SIG-M5 treated with dmso at 0.1 percent for 504 hours (cell line): ENCODE measurements around the gene RNF214.
"Not testable (repeated sequence)": the region's sequence is repeated elsewhere in the genome, so short reads cannot be mapped to it uniquely, and the experiment has no call there.

Source experiments
- DNase-seq: peaks from one replicate; lab custom pipeline; 2025; ENCODE audit not compliant: unreplicated experiment; lab: John Stamatoyannopoulos, UW

The RNF214 gene

DNA sequence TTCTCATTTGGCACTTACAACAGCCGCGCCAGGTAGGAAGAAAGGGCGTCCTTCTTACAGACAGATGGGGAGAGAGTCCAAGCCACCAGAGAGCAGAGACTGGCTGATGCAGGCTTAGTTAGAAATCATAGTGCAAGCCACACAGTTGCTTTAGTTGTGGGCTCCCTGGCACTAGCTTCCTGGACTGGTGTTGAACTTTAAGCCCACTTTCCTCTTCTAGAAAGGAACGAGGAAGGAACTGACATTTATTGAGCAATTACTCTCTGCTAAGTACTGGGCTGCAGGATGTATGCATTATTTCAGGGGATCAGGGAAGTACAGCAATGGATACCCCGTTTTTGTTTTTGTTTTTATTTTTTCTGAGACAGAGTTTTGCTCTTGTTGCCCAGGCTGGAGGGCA is 80.6 kb downstream of the RNF214 start:
- peak; percentile 62 for DNase-seq

DNA sequence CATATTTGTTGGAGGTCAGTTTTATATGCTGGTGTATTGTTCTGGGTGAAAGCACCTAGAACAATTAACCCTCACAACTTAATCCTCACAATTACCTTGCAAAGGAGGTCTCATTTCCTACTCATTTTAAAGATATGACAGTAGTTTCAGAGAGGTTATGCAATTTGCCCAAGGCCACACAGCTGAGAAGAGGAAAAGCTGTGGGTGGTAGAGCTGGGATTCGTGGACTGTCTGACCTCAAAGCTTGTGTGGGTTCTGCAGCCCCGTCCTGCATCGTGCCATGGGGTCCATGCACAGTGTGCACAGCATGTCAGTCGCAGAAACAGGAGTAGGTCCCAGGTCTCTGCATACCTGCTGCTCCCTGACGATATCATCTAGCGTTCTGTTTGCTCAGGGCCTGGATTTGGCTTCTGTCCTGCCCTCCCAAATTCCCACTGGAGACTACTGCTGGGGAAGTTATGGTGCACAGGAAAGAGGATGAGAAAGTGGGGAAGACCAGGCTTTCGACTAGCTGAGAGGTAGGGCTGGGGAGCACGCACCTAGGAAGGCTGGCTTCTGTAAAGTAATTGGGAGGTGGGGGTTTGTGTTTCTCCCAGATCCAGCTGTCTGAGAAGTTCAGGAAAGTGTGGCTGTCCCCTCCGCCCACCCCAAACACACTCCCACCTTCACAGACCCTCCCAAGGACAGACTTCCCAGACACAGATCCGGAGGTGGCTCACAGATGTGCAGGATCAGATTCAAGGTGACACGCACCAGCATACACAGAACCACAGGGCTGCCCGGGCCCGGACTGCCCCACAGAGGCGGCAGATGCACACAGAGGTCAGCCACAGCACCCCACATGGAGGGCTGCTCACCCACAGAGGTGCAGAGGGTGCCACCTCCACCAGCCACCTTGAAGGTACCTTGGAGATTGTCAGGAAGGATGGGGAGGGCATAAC is 81.6 kb downstream of the RNF214 start:
- no peak for DNase-seq

DNA sequence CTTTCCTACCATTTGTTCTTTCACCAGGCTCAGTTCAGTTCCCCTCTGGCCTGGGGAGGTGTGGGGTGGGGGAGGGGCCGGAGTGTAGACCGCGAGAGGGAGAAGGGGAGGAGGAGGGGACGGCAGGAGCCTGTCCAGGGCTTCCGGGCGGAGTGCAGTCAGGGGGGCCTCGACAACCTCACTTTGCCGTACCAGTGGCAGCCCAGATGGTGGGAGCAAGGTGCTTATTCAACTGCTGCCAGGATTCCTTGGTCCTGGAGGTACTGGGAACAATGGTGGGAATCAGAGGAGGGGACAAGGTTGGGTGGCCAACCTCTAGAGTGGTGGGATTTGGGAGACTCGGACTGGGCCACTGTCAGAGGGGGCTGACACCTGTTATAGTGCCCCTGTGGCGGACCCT is 82.4 kb downstream of the RNF214 start:
- no peak for DNase-seq

DNA sequence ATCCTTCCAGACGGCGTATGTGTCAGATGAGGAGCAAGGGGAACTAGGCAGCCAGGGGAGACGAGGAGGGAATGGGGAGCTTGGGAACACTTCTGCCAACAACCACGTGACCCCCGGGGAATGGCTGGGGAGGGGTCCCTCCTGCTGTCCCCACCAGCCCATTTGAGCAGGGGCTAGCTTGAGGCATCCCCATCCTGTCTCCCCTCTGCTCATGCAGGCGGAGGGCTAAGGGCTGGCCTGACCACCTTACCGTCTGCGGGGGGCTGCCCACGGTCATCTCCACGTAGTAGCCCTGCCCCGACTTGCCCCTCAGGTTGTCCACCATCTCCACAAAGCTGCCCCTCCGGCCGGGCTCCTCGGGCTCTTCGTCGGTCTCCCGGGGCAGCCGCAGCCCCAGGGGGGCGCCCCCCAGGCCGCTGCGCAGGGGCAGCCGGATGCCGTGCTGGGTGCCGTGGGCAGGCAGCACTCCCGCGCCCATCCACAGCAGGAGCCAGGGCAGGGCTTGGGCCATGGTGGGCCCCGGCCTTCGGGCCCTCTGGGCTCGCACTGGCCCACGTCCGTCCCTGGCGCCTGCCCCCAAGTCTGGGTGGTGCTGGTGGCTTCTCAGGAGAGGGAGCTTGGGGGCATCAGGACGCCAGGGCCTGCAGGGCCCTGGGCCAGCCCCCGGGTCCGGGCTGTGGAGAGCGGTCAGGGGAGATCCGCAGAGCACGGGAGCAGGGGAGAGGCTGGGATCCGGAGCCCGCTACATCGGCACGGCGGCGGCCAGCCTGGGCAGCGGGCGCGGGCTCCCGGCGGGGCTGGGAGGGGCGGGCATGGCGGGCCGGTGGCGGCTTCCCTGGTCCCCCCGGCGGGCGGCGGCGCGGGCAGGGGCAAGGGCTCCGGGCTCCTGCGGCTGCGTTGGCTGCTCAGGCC is 83.1 kb downstream of the RNF214 start:
- DNase-seq: no peak

GRCh38 chr11:117316197-117316961 is 83.9 kb downstream of the RNF214 start, which contains the start of gene BACE1:
Gene BACE1, minus strand, starts transcription at chr11:117316256. Its CDS starts 461 bp downstream, at chr11:117315795.
- peak; percentile 38 for DNase-seq

GRCh38 chr11:117318738-117319137 is 86.3 kb downstream of the RNF214 start:
- DNase-seq: no peak

DNA sequence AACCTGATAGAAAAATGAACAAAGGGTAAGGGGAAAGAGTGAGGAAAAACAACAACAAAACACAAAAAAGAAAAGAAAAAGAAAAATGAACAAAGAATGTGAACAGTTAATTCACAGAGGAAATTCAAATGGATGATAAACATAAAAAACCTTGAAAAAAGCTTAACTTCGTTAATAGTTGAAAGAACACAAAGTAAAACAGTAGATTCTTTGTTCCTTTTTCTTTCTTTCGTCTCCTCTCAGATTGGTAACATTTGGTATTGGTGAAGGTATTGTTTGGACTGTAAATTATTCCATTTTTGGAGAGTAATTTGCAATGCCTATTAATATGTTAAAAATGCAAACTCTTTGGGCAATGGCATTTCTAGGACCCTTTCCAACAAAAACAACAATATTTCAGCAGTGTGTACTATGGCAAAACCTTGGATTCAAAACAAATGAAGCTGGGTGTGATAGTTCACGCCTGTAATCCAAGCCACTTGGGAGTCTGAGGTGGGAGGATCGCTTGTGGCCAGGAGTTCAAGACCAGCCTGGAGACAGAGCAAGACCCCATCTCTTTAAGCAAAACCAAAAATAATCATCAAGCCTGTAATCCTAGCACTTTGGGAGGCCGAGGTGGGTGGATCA is 86.9 kb downstream of the RNF214 start:
- DNase-seq: no peak

- DNase-seq: not testable (repeated sequence)
These were observed 94.7 kb downstream of the RNF214 start for GRCh38 chr11:117327255-117327566.

DNA sequence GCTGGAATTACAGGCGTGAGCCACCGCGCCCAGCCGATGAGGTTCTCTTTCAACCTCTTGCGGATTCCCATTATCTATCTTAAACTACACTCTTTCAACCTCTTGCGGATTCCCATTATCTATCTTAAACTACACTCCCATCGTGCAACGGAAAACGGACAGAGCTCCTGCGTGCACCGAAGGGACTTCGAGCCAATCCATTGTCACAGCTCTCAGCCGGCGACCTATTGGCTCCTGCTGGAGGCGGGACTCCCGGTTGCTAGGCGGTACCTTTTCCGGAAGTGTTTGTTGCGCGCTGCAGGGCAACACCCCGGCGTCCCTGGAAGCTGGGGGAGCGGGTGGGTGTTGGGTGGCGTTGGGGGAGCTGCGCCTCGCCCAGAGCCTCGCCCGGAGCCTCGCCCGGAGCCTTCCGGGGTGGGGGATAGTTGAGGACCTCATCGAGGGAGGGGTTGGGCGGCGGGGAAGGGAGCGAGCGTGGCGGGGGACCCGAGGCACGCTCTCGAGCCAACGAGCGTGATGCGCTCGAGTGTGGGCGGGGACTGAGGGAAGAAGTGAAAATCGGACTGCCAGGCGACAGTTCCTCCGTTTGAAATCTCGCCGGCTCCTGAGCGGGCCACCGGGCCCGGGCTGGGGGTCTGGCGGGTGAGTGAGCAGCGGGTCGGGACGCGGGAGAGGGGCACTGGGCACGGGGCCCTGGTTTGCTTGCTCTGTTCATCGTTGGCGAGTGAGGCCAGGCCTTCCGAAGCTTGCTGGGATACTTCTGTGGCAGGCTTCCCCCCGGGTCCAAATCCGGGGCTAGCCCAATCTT is 95.3 kb downstream of the RNF214 start, which contains the start of gene CEP164:
CEP164 (plus strand) TSS at position 288 of the 808 bp plus-strand sequence. CDS start 10,733 bp downstream, outside the sequence.
- peak; percentile 97 for DNase-seq

DNA sequence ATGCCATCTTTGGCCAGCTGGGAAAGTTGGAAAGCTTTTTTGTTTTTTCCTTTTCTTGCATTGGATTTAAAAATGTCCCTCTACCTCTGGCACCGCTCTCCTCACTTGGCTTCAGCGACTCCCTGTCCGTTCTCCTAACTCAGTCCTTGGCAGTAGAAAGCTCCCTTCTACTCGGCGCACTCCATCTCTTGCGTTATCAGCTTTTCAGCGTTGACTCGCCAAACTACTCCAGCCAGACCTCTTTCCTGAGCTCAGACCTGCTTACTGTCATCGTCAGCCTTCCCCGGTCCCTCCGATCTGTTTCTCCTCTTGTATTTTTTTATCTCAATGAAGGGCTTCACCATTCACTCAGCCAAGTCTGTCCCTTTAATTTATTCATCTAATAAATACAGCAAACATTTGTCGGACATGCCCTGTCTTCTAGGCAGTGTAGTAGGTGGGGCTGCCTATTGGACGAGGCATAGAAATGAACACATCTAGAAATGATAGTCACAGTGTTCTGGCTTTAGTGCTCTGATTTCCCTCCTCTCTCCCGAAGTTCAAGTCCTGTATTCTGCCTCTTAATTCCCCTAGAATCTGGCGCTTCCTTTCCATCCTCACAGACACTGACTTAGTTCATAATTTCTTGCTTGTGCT is 96.0 kb downstream of the RNF214 start:
- DNase-seq: peak; percentile 47

DNA sequence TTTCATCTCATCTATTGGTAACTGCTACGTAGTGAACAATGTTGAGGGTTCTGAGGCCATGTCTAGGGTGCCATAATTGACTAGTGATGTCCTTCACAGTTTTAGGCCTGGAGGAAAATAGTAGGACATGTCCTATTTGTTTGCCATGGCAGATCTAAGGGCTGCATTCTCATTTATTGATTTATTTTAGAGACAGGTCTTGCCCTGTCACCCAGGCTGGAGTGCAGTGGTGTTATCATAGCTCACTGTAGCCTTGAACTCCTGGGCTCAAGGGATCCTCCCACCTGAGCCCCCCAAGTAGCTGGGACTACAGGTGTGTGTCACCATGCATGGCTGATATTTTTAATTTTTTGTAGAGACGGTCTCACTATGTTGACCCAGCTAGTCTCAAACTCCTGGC is 100.4 kb downstream of the RNF214 start:
- no peak for DNase-seq

GRCh38 chr11:117333917-117334316 is 101.4 kb downstream of the RNF214 start:
- no peak for DNase-seq

- DNase-seq: no peak
These were observed 102.4 kb downstream of the RNF214 start for GRCh38 chr11:117334896-117335295.

DNA sequence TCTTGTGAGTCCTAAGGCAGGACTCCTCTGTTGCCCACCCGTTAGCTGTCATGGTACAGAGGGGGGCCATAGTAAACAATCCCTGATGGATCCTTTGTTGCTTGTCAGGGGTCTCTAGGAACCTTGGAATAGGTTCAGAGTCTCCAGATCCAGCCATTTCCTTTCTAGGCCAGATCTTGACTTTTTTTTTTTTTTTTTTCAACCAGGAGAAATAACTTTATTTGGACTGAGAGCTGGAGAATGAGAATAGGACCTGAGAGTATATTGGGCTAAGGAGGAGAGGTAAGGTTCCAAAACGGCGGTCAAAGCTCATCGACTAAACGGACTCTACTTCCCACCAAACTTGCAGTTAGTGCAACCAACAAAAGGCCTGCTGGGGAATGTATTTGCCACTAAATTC is 102.9 kb downstream of the RNF214 start:
- DNase-seq: no peak
